HT-29 (cell line): ENCODE measurements around the gene FASN. TPM values are rescaled to one million over a fixed set of nuclear protein-coding genes. Genes with fewer than 3 reads are reported as not detected.

Experiments used
- DNase-seq: peaks from one replicate; pipeline ENCODE4 v3.0.0-alpha.2; 2015; ENCODE audit warnings: low spot score
- total RNA-seq: library from RNA; depleted of rRNA; stranded (reverse); fragments of >200 nt; shearing (Covaris generic); gene quantifications from 2 replicates; pipeline ENCODE4 v1.2.3, GENCODE V29; 2014

The FASN gene
- total RNA-seq, 1 experiment from 2014 or later = 592 TPM

DNA sequence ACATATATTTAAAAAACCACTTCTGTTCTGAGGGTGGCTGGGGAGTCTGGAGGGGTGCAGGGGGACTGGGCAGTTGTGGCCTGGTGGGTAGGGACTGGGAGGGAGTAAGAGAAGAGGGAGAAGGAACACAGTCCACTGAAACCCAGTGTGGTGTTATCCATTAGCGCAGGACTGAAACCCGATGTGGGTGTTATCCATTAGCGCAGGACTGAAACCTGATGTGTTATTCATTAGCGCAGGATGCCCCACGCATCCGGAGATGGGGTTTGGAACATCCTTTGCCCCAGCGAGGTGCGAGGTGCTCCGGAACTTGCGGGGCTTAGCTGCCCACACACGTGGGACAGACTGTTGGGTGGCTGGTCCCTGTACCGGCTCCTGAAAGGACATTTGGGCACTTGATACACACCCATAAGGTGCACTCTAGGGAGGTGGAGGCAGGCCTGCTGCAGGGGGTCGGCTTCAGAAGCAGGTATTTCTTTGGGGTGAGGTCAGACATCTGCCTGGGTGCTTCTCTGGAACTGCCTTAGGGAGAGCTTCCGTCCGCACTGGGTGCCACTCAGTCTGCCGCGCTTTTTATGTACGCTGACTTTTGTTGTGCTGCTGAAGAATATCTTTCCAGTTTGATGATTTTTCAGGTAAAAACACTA is 20.3 kb upstream of the FASN start:
- no peak for DNase-seq

DNA sequence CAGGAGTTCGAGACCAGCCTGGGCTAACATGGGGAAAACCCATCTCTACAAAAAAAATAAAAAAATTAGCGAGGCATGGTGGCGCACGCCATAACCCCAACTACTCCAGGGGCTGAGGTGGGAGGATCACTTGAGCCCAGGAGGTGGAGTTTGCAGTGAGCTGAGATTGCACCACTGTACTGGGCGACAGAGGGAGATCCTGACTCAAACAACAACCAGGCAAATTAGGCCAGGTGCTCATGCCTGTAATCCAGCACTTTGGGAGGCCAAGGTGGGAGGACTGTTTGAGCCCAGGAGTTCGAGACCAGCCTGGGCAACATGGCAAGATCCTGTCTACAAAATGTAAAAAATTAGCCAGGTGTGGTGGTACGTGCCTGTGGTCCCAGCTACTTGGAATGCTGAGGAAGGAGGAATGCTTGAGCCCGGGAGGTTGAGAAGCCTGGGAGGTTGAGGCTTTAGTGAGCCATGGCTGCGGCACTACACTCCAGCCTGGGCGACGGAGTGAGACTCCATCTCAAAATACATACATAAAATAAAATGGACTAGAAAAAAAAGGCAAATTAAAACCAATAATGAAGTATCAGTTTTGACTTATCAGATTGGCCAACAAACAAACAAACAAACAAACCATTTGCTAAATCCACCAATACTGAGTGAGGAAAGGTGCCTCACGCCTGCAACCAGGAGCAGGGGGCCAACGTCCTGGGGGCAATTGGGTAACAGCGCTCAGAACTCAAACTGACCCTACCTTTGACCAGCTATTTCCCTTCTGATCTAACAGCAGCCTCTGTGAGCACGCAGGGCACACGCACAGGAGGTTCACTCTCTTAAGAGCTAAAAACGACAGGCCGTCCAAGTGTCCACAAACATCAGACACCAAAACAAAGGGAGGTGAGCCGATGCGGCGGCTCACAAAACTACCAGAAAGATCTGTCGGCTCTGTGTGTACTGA is 19.4 kb upstream of the FASN start:
- no peak for DNase-seq

DNA sequence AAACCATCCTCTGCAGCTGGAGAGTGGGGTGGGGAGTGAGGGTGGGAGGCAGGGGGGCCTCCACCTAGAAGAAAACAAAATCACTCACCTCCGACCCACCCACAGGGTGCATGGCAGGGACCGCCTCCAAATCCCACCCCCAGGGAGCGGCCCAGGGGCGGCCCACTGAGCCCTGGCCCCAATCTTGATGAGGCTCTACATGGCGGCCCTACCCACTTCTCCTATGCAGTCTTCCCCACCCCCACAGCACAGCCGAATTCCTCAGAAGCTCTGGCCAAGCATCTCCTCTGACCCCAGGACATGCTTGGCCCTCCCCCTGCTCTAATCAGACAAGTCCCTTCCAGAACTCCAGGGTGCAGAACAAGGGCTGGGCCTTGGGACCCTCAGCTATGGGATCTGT is 18.2 kb upstream of the FASN start:
- DNase-seq = no peak

DNA sequence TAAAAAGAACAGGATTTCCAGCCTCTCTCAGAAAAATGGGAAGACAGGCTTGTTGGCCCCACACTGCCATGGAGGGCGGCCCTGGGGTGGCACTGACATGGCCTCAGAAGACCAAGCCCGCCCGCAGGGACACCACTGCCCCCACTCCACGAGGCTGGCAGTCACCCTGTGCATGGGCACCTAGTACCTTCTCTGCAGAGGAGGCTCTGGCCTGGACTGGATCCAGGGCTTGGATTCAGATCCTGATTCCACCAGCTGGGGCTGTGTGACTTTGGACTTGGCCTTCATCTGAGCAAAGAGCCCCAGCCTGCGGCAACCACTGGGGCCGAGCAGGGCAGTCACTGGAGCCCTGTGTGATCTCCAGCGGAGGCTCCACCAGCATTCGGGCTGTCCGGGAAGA is 16.8 kb upstream of the FASN start:
- no peak for DNase-seq

DNA sequence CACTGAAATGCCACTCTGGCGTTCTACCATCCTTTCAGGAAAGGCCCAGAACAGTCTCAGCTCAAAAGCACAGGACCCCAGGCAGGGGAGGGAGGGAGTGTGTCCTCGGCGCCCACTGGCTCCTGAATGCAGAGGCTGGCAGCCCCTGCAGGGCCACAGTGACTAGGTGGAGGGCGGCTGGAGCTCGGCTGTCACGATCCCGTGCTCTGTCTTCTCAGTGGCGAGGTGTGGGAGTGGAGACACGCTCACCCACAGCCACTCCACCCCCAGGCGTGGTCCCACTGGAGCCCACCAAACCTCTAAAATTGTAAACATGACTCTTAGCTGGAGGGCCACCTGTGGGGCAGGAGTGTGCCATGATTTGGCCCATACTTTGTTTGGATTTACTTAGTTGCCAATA is 16.4 kb upstream of the FASN start:
- DNase-seq = no peak

DNA sequence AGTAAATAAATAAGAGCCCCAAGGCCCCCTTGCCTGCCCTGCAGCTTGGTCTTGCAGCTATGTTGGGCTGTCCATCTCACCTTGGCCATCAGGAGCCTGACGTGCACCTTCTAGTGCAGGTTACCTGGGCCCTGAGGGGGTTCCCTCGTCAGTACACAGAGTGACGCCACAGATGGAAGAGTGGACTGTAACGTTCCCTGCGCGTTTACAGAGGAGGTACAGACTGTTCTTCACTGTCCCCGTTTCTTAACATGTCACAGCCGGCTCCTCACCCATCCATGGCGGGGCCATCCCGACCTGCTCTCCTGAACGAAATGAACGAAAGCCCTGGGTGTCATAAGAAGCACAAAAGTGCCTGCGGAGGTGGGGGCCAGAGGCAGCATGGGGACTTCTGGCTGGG is 15.9 kb upstream of the FASN start:
- no peak for DNase-seq

DNA sequence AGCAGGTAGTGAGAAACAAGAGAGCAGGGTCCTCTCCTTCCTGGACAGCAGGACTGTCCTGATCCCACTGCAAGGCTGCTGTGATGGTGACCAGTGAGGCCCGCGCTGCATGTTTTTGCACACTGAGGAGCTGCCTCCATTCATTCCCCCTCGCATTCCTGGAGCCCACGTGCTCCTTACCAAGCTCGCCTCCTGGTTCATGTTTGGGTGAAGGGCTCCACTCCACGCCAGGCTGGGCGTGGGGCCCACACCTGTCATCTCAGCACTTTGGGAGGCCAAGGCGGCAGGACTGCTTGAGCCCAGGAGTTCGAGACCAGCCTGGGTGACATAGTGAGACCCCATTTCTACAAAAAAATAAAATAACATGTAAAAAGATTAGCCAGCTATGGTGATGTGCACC is 15.4 kb upstream of the FASN start:
- DNase-seq = no peak

DNA sequence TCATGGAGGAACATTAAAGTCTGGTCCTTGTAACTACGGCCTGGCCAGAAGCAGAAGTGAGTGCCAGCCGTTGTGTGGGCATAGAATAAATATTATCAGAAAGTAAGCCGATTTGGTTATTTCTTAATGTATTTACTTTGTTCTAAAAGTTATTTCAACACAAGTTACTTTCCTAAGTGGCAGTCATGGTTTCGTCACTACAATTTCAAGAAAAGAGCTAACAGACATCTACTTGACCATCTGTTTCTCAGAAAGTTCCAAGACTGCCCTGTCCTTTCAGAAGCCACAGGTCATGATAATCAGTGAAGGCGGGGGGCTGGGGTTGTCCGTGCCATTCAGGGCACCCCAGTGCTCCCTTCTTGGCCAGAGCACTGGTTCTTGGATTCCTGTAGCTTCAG is 14.9 kb upstream of the FASN start:
- no peak for DNase-seq

DNA sequence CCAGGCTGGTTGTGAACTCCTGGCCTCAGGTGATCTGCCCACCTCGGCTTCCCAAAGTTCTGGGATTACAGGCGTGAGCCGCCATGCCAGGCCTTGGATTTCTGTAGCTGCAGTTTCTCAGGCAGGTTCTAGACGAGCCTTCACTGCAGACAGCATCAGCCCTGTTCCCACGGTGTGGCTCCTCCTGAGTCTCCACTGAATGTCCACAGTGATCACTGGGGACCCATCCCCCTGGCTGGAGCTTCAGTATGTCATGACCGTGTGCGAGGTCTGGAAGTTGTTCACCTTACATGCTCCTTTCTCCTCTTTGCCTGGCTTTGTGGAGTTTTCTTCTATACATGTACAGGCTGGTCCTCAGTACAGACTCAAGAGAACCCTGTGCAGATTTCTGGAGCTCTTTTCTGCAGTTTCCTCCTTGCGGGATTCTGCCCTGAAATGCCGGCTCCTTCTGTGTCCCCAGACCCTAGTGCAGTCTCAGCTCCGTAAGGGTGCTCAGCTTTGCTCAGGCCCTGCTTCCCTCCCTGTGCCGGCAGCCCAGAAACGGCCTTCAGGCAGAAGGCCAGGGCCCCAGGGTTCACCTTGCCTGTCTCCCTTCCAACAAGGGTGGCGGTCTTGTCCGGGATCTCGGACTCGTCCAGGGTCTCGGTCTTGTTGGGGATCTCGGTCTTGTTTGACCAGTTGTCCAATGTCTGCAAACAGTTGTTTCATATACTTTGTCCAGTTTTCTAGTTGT is 14.3 kb upstream of the FASN start:
- DNase-seq = no peak

DNA sequence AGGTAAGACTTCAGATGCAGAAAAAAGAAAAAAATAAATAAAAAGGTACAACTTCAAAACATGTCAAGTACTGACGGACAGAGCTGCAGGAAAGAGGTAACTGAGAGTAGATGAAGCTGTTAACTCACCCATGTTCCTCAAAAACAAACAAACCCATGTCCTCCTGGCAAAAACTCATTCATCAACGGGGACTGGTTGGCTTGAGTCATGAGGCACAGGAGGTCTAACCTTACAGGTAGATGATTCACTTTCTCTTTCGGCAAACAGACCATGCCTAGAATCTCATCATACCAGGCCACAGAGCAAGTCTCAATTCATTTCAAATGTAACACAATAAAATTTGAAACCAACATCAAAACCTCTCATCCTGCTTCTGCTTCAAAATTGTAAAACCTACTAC is 12.3 kb upstream of the FASN start:
- peak; percentile 77 for DNase-seq

DNA sequence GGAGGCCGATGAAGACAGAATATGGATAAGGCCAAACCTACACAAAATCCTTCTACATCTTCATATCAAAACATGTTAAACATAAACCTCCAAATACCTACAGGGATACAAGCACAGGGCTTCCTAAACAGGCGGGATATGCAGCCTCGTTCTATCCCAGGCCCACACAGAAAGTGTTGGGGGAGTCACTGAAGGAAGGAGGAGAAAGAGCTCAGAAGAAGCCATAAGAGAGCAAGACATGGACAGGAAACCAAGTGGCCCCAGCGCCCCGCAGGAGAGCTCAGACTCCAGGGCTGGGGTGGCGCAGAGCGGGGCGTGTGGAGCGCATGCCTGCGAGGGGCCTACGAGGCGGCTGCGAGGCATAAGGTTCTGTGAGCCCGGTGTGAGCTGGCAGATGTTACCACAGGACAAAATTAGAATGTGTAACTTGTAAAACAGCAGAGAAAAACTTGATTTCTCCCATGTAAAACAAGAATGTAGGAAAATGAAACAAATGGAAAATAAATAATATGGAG is 11.0 kb upstream of the FASN start:
- DNase-seq = no peak

DNA sequence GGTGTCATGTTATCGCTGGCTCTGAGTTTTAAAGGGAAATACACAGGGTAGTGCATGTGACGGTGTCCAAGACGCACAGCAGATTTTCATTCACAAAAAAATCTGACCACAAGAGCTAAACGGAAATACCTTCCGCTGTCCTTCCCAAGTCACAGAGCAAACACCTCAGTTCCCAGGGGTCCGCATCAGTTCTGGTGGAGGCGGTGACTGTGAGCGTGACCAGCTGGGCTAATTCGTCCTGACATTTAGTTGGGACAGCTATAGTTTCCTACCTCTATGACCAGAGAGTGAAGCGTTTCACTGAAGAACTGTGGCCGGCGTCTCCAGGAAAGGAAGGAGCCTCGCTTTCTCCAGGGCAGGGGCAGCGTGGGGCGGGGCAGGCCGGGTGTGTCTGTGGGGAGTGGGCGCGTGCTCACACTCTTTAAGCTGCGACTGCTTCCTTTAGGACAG is 10.5 kb upstream of the FASN start:
- DNase-seq = no peak

DNA sequence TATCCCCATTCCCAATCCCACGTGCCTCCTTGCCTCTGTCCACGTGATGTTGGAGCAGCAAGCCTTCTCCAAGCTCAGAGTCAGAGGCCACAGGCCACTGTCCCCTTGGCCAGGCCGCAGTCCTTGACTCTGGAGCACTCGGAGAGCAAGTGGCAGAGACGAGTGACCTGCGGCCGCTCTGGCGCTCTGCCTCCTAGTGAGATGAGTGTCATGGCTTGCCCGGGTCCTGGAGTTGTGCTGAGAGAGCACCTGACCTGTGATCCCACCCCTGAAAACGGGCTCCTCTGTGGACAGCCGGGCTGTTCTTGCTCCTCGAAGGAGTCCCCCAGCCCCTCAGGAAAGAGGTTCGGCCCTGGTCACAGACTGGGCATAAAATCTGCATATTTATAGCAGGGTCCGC is 10.0 kb upstream of the FASN start:
- no peak for DNase-seq

DNA sequence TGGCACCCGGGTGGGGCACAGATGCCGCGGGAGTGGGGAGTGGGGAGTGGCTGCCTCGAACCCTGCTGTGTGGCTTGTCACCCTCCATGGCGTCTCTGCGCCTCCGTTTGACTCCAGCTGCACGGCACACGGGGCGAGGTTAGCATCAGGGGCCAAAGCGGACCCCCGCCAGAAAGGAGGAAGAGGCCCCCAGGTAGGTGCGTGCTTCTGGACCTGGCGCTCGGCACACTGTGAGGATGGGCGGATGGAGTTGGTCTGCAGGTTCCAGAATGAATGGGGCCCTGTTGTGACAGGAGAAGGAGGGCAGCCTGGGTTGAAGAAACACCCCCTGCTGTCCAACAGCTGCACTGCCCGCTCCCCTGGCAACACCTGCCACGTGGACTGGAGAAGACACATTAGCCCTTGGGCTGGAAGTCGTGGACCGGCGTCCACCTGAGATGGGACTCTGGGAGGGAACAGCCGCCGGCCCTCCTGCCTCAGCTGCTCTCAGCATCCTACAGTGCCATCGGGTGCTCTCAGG is 9.4 kb upstream of the FASN start:
- peak; percentile 31 for DNase-seq

DNA sequence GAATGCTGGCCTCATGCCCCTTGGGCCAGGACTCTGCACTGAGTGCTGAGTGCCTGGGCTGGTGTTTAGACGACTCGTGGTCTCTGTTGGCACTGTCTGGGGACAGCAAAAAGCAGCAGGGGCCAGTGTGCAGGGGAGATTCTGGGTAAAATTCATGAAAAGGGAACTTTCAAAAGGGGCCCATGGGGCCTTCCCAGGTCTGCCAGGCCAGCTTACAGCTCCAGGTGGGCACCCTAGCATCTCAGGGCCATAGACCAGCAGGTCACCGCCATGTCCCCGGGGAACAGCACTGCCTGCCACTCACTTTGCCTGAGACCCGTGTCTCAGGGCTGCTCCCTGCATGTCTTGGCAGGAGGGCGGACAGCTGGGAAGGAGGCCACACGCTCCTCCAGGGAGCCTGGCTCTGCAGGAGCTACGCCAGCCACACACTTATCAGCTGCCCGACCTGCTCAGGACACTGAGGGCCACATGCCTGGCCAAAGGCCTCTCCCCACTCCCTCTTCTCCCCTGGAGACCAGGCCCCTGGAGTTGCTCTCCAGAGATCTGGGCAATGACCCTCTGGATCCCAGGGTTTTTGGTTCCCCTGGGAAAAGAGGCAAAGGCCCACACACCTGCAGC is 8.8 kb upstream of the FASN start:
- no peak for DNase-seq

DNA sequence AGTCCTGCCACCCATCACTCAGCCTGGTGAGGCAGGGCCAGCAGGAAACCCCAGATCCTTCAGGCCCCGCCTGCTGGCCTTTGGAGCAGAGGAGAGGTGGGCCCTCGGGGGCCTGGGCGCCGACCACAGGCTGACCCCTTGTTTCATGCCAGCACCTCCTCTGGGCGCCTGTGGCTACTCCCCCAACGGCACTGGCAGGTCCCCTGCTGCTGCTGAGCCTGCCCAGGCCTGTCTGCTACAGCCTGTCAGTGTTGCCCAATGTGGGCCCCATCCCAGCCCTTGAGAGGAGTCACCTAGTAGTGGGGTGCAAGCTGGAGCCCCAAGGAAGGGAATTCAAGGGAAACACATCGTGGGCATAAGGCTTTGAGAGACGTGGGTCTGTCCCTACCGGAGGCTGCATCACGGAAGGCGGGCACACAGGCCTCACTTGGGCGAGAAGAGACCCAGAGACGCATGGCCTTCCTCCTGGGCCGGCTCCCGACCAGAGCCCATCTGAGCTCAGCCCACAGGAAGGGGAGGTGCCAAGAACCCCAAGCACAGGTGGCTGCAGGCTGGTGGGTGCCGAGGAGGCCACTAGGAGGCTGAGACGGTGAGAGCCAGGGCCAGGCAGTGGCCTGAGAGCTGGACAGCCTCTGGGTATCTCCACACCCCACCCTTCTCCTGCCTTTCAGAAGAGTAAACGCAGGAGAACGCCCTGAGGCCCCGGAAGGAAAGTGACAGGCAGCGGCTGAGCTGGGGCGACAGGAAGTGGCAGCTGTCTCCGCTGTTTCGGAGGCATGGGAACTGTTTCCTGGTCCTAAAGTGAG is 8.0 kb upstream of the FASN start:
- DNase-seq = peak; percentile 95

DNA sequence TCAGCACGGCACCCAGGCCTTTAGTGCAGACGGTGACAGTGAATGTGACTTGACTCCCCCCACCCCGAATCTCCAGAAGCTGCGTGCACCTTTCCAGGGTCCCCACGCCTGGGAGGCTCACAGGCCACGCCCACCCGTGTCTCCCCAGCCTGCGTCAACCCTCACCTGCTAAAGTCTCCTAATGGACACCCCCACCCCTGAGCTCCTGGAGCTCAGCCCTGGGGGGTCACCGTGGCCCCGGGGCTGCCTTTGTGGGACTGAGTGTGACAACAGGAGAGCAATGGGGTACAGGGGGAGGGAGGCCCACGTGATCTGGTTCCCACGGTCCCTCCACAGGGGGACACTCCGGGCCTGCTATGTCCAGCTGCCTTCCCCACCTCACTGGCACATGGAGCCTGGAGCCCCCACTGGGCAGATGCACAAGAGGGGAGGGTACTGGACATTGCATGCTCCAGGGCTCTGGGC is 7.4 kb upstream of the FASN start:
- DNase-seq = no peak

DNA sequence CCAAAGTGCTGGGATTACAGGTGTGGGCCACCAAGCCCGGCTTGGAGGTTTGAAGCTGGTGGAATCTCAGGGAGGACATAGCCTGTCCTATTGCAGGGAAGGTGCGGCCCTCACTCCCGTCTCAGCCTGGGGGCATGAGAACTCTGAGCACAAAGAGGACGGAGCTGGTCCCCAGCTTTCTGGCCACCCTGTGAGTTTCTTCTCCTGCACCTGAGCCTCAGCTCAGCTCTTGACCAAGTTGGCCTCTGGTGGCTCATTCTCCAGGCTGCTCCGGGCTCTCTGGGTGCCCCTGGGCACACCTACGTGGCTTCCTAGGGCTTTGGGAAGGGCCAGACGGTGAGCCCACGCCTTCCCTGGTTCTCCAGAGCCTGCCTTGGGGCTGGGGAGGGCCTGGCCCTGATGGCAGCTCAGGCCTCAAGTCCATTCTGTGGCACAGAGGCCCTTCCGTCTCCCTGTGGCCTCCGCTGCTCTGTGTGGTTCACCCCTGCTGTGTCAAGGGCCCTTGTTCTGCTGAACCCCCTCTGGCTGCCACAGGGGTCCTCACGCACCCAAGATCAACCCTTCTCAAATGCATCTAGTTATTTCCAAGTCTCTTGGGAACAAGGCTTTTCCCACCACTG is 6.9 kb upstream of the FASN start:
- DNase-seq = no peak

DNA sequence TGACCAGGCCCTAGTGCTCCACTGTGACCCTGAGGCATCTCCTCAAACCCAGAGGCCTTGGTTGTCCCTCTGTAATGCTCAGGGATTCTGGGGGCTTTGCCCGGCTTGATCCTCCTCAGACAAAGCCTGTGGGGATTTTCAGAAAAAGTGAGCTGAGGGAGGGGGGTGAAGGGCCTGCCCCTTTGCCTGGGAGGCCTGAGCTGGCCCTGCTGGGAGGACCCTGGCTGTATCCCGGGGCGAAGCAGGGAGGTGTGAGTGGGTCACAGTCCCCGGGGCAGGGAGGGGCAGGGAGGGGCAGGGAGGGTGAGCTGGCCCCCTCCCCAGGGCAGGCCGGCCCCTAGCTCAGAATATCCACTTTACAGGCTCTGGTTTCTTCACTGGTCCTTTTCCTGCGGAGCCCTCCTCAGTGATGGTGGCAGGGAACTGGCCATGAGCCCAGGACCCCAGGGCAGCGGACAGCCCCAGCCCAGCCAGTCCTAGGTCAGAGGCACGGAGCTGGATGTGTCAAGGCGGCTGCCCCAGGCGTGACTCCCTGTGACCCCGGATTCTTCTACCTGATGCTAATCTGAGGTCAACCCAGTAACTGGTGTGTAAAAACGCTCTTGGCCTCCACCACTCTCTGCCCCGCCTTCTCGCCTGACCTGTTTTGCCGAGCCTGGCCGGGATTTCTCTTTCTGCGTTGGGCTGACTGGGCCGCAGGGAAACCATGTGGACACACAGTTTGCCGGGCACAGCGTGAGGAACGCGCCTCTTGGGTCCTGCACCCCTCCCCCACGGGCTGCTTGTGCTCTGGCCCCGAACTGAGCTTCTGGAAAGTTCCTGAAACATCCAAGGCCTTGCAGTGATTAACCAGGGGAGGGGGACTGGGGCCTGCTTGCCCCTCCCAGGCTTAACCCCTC is 5.8 kb upstream of the FASN start:
- peak; percentile 90 for DNase-seq
